ENCODE results near the gene RIMS1.

RIMS1 gene

DNA sequence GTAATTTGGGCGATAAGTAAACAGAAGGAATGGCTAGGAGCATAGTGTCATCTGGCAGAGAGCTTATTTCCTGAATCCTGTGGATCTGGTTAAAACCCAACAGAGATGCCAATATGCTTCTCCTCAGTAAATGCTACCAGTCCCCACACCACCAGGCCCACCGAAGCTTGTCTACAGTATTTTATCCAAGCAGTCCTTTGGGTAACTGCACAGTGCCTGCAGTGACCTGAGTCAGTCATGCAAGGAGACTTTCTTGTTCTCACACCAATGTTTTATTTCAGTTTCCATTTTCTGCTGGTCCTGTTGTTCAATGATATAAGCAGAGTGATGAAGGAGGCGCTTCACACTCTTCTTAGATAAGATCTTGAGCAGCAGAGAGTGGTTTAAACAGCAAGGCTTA lies 326.3 kb downstream of the RIMS1 start:
- Mint-ChIP-seq H3K9me3 (no peaks in the 10 kb centered on the region), H3K27ac (no peak overlapping the region), H3K4me3 (no peak overlapping the region), H3K27me3 (no peaks in the 10 kb centered on the region), H3K4me1 (no peaks in the 10 kb centered on the region), H3K36me3 (no peaks in the 10 kb centered on the region)
- ATAC-seq (replicated peaks) (no peak), DNase-seq (no peak)

DNA sequence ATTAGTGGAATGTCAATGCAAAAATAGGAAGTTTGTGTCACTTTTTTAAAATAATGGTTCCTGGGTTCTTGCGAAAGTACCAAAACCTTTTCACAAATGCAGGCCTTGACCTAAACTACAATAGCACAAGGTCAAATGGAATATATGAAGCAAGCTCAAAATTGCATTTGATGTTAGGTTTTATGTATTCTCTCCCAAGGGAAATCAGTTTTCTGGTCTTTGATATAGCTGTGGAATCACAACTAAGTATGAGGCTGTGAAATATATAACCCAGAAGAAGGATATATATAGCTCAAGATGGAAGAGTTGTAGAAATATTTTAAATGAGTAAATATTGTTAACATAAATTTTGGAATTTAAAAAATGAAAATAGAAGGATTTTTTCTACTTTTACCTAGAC lies 327.3 kb downstream of the RIMS1 start:
- Mint-ChIP-seq H3K27ac (no peak overlapping the region), H3K27me3 (no peaks in the 10 kb centered on the region), H3K36me3 (no peaks in the 10 kb centered on the region), H3K9me3 (no peaks in the 10 kb centered on the region), H3K4me1 (no peaks in the 10 kb centered on the region), H3K4me3 (no peak overlapping the region)
- ATAC-seq (replicated peaks) (no peak), DNase-seq (no peak)

DNA sequence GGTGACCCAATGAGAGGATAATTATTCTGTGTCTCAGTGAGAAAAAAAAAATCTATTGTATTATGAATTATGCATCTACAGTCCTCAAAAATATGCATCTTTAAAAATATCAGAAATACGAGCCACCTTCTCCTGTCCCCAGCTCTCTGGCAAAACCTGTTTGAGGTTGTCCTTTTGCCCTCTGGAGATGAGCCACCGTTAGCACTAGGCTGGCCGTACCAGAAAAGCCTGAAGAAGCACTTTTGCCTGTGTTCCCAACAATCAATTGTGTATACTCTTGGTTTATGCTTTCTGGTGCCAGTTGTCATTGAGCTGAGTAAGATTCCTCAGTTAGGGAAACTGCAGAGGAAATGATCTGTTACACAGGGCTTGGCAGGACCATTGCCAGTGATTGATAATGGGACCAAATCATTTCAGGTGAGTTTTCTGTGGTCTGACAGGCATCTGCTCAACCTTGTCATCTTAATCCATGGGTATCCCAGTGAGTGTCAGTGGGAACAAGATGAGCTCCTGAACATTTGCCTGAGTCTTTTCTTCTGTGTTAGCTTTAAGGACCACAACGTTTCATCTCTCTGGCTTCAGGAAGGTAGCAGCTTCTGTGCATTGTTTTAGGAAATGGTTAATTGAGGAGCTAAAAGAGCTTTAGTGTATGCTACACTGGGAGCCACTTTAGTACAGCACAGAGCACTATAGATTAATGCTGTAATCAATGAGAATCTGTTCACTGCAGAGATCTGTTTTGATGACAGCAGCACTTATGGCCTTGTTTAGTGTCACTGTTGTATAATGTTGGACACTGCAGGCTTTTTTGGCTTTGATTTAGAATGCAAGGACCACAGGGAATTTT lies 330.1 kb downstream of the RIMS1 start:
- Mint-ChIP-seq H3K27ac (no peak overlapping the region), H3K4me3 (no peak overlapping the region), H3K36me3 (no peaks in the 10 kb centered on the region), H3K4me1 (no peaks in the 10 kb centered on the region), H3K27me3 (no peaks in the 10 kb centered on the region), H3K9me3 (no peaks in the 10 kb centered on the region)
- ATAC-seq (replicated peaks) (no peak), DNase-seq (no peak)

DNA sequence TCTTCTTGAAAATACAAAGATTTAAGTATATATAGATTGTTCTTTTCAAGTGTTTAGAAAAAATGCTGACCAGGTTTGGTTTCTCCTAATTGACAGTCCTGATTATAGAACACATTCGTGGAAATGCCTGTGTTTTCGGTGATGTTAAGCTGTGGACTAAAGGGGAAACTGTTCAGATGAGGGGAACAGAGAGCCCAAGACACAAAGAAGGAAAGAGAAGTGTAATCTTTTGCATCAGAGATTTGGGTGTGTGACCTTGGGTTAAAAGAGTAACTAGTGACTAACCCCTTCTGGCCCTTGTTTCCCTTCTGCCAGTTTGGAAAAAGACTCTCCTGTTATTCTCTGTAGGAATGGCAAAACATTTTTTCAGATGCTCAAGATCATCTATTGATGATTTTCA lies 331.3 kb downstream of the RIMS1 start:
- no peaks in the 10 kb centered on the region for H3K27me3 Mint-ChIP-seq
- no peak for ATAC-seq (replicated peaks)
- H3K9me3 Mint-ChIP-seq, result no peaks in the 10 kb centered on the region
- no peak overlapping the region for H3K4me3 Mint-ChIP-seq
- no peaks in the 10 kb centered on the region for H3K4me1 Mint-ChIP-seq
- H3K36me3 Mint-ChIP-seq, result no peaks in the 10 kb centered on the region
- H3K27ac Mint-ChIP-seq, result no peak overlapping the region
- no peak for DNase-seq

DNA sequence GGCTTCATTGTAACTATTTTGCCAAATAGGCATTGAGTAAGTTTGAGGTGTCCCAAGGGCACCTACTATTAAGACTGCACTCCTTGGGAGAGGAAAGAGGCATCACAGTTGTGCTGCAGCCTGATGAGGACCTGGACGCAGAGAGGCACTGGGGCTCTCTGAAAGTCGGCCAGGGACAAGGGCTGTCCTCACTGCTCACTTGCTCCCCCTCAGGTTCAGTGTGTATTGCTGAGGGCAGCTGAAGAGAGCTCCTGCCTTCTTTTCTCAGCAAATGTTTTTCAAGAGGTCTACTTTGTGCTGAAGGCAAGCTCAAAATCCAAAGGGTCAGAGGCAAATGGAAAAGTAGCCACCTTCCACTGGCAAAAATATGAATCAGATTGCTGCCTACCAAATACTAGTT lies 331.8 kb downstream of the RIMS1 start:
- no peaks in the 10 kb centered on the region for H3K36me3 Mint-ChIP-seq

DNA sequence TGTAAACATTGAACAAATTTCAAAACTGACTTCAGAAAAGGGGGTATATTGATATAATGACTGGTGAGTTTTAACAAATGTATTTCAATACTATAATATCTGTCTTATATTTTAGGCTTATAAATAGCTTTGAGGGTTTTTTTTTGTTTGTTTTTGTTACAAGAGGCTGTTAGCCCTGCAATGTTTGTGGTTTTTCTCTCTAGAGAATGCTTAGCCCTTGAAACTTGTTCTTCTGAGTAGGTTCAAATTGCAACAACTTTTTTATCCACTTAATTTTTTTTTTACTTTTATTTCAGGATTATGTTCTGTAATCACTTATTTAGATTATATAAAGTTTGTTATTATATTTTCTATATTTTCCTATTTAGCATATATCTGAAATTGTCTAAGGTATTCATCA lies 333.2 kb downstream of the RIMS1 start:
- no peak overlapping the region for H3K27ac Mint-ChIP-seq
- H3K36me3 Mint-ChIP-seq, result no peaks in the 10 kb centered on the region

More for the DNA sequence above, 331.8 kb downstream of the RIMS1 start:
- no peaks in the 10 kb centered on the region for H3K9me3 Mint-ChIP-seq
- H3K4me1 Mint-ChIP-seq, result no peaks in the 10 kb centered on the region
- peaks cover 0 to 4% of the 10 kb centered on the region in 2 donors for H3K27me3 Mint-ChIP-seq
- H3K4me3 Mint-ChIP-seq, result no peak overlapping the region
- ATAC-seq (replicated peaks) (peak; percentile 56 to 81), DNase-seq (no peak)
- no peak overlapping the region for H3K27ac Mint-ChIP-seq

DNA sequence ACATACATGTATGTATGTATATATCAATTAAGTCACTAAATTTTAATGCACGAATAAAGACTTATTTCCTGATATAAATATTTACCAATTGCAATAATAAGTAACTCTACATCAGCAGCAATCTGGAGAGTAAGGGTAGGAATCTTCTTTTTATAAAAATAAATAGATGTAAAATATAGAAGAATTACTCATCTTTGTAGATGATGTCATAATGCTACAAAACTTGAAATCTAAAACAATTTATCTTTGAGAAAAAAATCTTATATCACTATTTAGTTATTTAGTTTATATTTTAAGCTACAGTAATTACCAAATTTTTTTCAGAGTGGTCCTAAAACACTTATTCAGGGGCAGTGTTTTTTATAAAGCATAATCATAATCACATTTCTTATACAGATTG lies 351.7 kb downstream of the RIMS1 start:
- H3K9me3 Mint-ChIP-seq, result no peaks in the 10 kb centered on the region
- no peaks in the 10 kb centered on the region for H3K4me1 Mint-ChIP-seq
- no peak for DNase-seq
- H3K27ac Mint-ChIP-seq, result no peak overlapping the region
- no peaks in the 10 kb centered on the region for H3K27me3 Mint-ChIP-seq
- no peaks in the 10 kb centered on the region for H3K36me3 Mint-ChIP-seq
- no peak overlapping the region for H3K4me3 Mint-ChIP-seq
- ATAC-seq (replicated peaks), result no peak

More for the DNA sequence above, 333.2 kb downstream of the RIMS1 start:
- DNase-seq, result no peak
- no peak overlapping the region for H3K4me3 Mint-ChIP-seq
- no peaks in the 10 kb centered on the region for H3K9me3 Mint-ChIP-seq
- H3K27me3 Mint-ChIP-seq, result peaks cover 0 to 4% of the 10 kb centered on the region in 2 donors
- no peak for ATAC-seq (replicated peaks)
- no peaks in the 10 kb centered on the region for H3K4me1 Mint-ChIP-seq

DNA sequence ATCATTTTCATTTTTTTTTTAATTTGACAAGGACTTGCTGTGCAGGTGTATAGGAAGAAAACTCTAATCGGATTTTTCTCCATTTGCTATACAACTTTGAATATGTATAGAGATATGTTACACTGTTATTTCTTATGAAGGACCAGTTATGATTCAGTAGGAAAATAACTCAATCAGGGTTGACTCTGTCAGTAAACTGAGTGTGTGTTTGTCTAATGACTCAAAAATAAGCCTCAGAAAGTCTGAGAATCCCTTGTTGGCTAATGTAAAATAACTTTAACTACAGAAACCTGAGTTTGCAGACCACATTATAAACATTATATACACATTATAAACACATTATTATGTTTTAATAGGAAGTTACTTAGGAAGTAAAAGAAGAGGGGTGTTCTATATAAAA lies 352.6 kb downstream of the RIMS1 start:
- Mint-ChIP-seq H3K4me1 (no peaks in the 10 kb centered on the region), H3K36me3 (no peaks in the 10 kb centered on the region), H3K9me3 (no peaks in the 10 kb centered on the region), H3K4me3 (no peak overlapping the region), H3K27me3 (no peaks in the 10 kb centered on the region), H3K27ac (no peak overlapping the region)
- DNase-seq (no peak), ATAC-seq (replicated peaks) (no peak)

DNA sequence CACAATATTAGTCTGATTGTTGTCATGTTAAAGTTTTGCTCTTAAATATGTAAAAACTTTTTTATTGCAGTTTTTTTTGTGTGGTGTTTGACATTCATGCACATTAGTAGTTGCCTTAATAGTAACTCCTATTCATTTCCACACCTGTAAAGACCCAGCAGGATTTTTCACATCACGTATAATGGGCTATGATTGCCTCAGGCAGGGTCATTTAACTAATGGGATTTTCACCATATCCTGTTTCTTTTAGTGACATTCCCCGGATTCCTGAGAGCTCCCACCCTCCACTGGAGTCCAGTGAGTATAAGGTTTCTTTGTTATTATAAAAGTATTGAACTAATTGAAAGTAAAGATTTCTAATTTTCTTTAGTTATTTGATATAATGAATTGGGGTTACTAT lies 359.2 kb downstream of the RIMS1 start:
- H3K36me3 Mint-ChIP-seq, result no peaks in the 10 kb centered on the region

DNA sequence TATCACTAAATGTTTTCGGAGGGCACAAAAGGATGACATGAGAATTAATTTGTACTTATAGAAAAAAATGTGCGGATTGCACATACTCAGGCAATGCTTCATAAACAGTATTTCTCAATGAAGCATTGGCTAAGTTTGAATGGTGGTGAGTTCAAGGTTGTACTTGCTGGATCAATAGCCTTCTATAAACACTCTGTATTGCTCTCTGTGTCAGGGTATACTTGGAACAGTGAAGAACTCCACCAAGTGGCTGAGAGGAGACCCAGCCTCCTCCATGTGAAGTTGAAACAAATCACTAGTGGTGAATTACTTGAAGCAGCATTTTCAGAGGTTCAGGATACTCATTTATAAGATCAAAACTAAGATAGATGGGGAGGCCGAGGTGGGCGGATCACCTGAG lies 360.6 kb downstream of the RIMS1 start:
- no peak for ATAC-seq (replicated peaks)
- Mint-ChIP-seq H3K27me3 (peaks cover 0 to 7% of the 10 kb centered on the region in 2 donors), H3K27ac (no peak overlapping the region), H3K4me3 (no peak overlapping the region), H3K4me1 (no peaks in the 10 kb centered on the region), H3K36me3 (no peaks in the 10 kb centered on the region), H3K9me3 (no peaks in the 10 kb centered on the region)
- DNase-seq, result no peak

More for the DNA sequence above, 359.2 kb downstream of the RIMS1 start:
- no peak for ATAC-seq (replicated peaks)
- Mint-ChIP-seq H3K4me3 (no peak overlapping the region), H3K27me3 (peaks cover 0 to 7% of the 10 kb centered on the region in 2 donors), H3K27ac (no peak overlapping the region), H3K9me3 (no peaks in the 10 kb centered on the region), H3K4me1 (no peaks in the 10 kb centered on the region)
- no peak for DNase-seq

DNA sequence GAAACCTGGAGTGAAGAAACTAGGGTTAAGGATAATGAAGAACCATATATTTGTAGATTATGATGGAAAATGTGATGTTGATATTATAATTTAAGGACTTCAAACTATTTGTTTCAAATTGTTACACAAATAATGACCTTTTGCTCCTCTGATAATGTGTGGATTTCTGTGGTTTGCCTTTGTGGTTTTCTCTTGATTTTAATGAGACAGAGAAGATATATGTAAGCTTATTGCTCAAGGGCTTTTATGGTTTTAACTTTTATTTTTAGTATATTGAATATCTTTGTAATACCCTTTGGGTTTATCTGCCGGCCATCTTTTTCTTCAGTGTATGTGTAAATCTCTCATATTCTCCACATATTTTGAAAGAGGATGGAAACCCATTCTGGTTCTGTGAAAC lies 362.3 kb downstream of the RIMS1 start:
- Mint-ChIP-seq H3K4me1 (no peaks in the 10 kb centered on the region), H3K27ac (no peak overlapping the region), H3K9me3 (no peaks in the 10 kb centered on the region), H3K36me3 (no peaks in the 10 kb centered on the region), H3K4me3 (no peak overlapping the region), H3K27me3 (peaks cover 0 to 7% of the 10 kb centered on the region in 2 donors)
- DNase-seq (no peak), ATAC-seq (replicated peaks) (no peak)

DNA sequence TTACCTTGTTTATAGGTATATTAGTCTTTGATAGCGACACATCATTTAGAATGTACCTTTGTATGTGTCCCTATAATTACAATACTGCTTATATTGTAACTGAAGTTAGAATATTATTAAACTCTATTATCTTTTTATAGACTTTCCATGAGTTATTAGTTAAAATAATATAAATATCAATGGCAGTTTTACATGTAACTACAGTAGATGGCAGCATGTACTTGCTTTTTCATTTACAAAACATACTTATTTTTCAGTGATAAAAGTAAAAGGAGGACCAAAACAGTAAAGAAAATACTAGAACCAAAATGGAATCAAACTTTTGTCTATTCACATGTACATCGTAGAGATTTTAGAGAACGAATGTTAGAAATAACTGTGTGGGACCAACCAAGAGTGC lies 364.3 kb downstream of the RIMS1 start:
- H3K27ac Mint-ChIP-seq, result no peak overlapping the region
- no peak overlapping the region for H3K4me3 Mint-ChIP-seq
- no peaks in the 10 kb centered on the region for H3K4me1 Mint-ChIP-seq
- no peak for ATAC-seq (replicated peaks)
- peaks cover 0 to 7% of the 10 kb centered on the region in 2 donors for H3K27me3 Mint-ChIP-seq
- no peak for DNase-seq
- H3K9me3 Mint-ChIP-seq, result no peaks in the 10 kb centered on the region
- no peaks in the 10 kb centered on the region for H3K36me3 Mint-ChIP-seq

DNA sequence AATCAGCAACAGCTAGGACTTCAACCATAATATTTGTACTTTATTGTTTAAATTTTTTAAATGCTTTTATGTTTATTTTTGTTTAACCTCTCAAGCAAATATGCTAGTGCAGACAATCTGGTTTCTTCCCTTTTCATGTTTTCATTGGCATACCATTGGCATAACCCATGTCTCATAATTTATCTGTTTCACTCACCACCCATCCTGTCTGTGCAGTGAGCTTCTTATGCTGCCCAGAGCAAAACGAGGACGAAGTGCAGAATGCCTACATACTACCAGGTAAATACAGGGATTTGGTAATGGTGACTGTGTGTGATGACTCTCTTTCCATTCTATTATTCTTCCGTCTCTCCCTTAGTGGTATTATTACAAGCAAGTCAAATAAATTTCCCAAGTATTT lies 374.1 kb downstream of the RIMS1 start:
- no peak overlapping the region for H3K4me3 Mint-ChIP-seq
- no peaks in the 10 kb centered on the region for H3K9me3 Mint-ChIP-seq
- H3K4me1 Mint-ChIP-seq, result no peaks in the 10 kb centered on the region
- H3K27ac Mint-ChIP-seq, result no peak overlapping the region
- H3K36me3 Mint-ChIP-seq, result no peaks in the 10 kb centered on the region
- ATAC-seq (replicated peaks), result no peak
- no peak for DNase-seq
- peaks cover 0 to 4% of the 10 kb centered on the region in 2 donors for H3K27me3 Mint-ChIP-seq

DNA sequence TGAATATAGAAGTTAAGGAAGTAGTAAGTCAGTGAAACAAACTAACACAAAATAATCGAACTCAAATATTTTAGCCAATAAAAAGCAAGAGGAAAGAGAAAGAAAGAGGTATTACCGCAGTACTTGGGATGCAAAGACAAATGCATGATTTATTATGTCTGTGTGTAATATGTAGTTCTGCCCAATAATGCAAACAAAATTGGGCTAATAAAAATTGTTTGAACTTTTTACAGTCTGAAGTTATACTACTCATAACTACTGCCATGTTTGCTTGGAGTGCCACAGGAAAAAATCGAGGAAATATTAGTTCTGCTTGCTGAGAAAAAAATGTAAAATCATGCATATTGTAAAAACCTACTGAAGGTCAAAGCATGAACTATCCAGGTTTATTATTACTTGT lies 375.2 kb downstream of the RIMS1 start:
- no peaks in the 10 kb centered on the region for H3K4me1 Mint-ChIP-seq
- no peak overlapping the region for H3K4me3 Mint-ChIP-seq
- DNase-seq, result no peak

DNA sequence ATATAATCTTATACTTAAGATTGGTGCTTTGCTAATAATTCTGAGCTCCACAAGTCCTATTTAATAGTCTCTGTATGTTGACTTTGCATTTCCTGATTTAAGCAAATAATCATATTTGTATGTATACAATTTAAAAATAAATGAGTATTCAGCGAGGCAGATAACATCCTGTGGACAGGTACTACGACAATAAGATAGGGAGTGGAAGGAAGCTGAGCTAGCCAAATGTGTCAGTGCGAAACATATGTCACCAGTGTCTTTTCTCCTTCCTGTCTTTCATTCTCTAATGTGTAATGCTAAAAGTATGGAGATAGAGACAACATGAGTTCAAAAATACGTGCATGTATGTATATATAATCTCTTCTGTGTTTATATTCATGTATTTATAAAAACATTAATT lies 375.9 kb downstream of the RIMS1 start:
- DNase-seq (no peak), ATAC-seq (replicated peaks) (no peak)
- peaks cover 0 to 4% of the 10 kb centered on the region in 2 donors for H3K27me3 Mint-ChIP-seq
- no peak overlapping the region for H3K27ac Mint-ChIP-seq
- no peaks in the 10 kb centered on the region for H3K4me1 Mint-ChIP-seq
- no peak overlapping the region for H3K4me3 Mint-ChIP-seq
- no peaks in the 10 kb centered on the region for H3K9me3 Mint-ChIP-seq
- no peaks in the 10 kb centered on the region for H3K36me3 Mint-ChIP-seq

More for the DNA sequence above, 375.2 kb downstream of the RIMS1 start:
- Mint-ChIP-seq H3K36me3 (no peaks in the 10 kb centered on the region), H3K9me3 (no peaks in the 10 kb centered on the region), H3K27me3 (peaks cover 0 to 4% of the 10 kb centered on the region in 2 donors), H3K27ac (no peak overlapping the region)
- ATAC-seq (replicated peaks), result no peak

Measured in stimulated activated naive B cell treated with anti-CD40 and anti-IgM and Interleukin-4, amounts not matched to agents 10 μg/mL and 1 μg/mL and 100 μg/mL, for 72 hours (primary cell).